GM12801 (cell line): ENCODE data around the gene ADIRF.

Experiments
- CTCF ChIP-seq: IDR thresholded peaks from one replicate; pipeline ENCODE4 v1.5.1; 2011; ENCODE audit warnings: control low read depth; ENCODE audit not compliant: insufficient read length; ENCODE audit errors: extremely low read depth

ADIRF gene

DNA sequence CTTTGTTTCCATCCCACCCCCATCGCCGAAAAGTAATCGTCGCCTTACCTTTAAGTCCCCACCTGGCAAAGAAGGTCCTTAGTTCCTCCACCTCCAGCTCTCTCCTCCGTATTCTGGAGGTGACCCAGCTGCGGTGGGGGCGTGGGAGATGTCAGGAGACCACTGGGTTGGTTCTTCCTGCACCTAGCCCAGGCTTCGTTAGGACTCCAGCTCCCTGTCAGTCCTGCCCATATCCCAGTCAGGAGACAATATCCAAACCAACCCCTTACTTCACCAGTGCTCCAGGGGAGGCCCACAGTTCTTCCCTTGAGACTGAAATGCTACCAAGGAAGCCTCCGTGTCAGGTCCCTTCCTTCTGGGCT lies 693 bp downstream of the ADIRF start:
- no peak for TF ChIP-seq CTCF

DNA sequence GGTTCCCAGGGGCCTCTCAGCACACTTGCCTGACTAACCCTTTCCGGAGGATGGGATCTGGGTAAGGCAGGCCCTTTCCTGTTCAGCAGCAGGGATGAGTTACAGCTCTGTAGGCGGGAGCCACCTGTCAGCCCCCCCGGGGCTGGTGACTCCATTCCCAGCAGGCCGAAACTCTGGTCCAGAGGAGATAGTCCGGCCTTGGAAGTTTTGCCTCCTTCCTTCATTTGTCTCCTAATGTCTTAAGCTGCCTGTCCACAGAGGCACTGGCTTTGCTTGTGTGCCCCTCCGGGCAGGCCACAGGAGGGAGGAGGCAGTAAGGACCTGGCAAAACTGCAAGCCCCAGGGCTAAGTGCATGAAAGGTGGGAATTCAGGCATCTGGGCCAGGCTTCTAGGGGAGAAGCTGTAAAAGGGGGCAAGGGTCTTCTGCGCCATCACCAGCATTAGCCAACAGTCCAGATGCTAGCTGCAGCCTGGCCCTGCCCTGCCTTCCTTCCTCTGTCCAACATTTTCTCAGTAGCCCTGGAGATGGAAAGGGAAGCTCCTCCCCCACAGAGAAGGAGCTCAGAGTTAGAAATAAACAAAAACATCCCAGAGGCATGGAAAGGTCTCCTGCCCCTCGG lies 1.2 kb downstream of the ADIRF start:
- no peak for TF ChIP-seq CTCF

DNA sequence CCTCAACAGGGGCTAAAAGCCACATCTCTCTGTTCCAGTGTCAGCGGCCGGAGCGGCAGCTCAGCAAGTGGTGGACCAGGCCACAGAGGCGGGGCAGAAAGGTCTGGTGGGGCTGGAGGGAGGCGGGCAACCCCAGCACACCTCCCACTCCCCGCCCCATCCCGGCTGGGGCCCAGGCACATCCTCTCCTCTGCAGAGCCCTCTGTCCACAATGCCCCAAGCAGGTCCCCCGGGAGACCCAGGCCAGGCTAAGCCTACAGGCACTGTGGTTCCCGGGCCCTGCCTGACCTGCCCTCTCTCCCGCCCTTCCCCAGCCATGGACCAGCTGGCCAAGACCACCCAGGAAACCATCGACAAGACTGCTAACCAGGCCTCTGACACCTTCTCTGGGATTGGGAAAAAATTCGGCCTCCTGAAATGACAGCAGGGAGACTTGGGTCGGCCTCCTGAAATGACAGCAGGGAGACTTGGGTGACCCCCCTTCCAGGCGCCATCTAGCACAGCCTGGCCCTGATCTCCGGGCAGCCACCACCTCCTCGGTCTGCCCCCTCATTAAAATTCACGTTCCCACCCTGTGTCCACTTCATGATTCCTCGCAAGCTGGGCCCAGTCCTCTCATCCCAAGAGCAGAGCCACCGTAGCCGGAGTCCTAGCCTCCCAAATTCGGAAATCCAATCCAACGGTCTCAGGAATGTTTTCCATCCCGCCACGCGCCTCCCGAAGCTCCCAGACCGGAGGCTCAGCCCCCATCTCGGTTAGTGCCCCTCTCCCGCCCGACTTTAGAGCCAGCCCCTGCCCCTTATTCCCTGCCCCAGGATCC lies 2.1 kb downstream of the ADIRF start:
- no peak for TF ChIP-seq CTCF

GRCh38 chr10:86970982-86971231 lies 2.6 kb downstream of the ADIRF start:
- no peak for TF ChIP-seq CTCF

DNA sequence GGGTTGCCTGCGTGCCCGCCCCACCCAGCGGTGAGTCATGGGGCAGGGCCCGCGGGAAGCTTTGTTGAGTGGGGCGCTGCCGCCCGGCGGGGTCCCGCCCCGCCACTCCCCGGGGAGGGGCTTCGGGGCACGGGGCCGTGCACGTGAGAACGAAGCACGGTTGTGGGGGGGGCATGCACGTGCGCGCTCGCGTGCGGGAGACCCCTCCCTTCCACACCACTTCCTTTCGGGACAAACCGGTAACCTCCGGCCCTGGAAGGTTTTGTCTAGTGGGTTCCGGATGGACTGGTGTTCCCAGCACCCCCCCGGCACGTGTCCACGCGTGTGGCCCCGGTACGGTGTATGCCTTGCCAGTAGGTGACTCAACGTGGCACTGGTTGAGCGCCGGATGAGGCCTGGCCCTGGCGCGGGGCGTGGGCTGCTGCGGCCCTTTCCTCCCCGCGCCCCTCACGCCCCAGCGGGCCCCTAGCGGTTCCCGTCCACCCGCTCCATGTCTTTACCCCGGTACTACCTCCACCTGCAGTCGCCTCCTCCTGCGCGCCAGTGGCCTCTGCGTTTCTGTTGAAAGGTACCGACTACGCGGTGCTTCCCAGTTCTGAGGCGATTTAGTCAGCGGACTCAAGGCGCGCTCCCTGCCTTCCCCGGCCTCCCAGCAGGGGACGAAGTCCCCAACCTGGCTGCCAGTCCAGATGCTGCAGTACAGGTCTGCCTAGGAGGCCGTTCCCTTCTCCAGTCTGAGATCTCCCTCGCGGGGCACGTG lies 3.1 kb downstream of the ADIRF start:
- TF ChIP-seq CTCF, result no peak

GRCh38 chr10:86972613-86973380 lies 4.5 kb downstream of the ADIRF start:
- TF ChIP-seq CTCF, result no peak

DNA sequence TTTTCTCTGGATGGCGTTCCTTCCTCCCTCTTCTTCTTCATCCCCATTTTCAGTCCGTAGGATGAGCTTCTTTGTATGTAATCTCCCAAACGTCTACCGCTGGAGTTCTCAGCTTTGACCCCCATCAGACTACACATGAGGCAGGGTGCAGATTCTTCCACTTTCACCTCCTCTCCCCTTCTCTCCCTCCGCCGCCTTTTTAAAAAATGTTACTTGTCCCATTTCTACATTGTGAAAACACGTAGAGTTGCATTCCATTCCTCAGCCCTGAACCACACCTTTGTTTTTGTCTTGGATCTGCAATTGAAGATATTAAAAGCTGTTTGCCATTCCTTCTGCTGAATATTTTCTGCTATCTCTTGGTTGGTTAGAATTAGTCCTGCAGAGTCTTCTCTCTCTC lies 6.2 kb downstream of the ADIRF start:
- TF ChIP-seq CTCF, result no peak
